ENCODE measurements around the gene RANBP3.

GRCh38 chr19:5972355-5972731, 5.6 kb downstream of the RANBP3 start:
- no peak for TF ChIP-seq CTCF (conservative IDR thresholded peaks at IDR 0.05; ENCODE audit: low read depth in 2 of 2)
- no peak for TF ChIP-seq POLR2AphosphoS5 (IDR thresholded peaks at IDR 0.05; ENCODE audit: low read depth)
- TF ChIP-seq EZH2 (IDR thresholded peaks at IDR 0.05; ENCODE audit: low read depth, unreplicated experiment): no peak
- TF ChIP-seq JUNB (IDR thresholded peaks at IDR 0.05; ENCODE audit: unreplicated experiment): no peak
- TF ChIP-seq EZH2phosphoT487 (IDR thresholded peaks at IDR 0.05; ENCODE audit: unreplicated experiment): no peak
- TF ChIP-seq ETS1 (IDR thresholded peaks at IDR 0.05): no peak
- no peak for TF ChIP-seq STAT1 (IDR thresholded peaks at IDR 0.05; ENCODE audit: unreplicated experiment)
